Activated CD8-positive, alpha-beta memory T cell treated with anti-CD3 and anti-CD28 coated beads, Interleukin-2, amount 50 U/mL, for 24 hours (primary cell): ENCODE results near the gene MTHFD2.

Experiments
- DNase-seq: peaks from one replicate; pipeline ENCODE4 v3.0.0-alpha.2; 2020; ENCODE audit errors: extremely low read depth

Gene MTHFD2

DNA sequence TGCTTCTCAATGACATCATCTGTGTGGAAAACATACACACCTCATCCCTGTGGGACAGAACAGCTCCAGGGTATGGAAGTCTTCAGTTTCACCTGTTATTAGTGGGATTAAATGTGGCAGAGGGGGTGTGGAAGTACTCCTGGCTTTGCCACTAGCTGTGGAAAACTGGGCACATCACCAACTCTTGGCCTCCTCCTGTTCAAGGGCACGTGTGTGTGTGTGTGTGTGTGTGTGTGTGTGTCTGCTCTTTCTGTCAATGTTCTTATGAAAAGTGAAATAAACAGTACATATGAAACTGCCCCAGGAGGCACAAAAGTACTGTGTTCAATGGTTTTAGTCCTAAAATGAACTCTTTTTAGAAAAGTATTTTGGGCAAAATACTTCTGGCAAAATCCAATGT, 65.9 kb downstream of the MTHFD2 start:
- no peak for DNase-seq

DNA sequence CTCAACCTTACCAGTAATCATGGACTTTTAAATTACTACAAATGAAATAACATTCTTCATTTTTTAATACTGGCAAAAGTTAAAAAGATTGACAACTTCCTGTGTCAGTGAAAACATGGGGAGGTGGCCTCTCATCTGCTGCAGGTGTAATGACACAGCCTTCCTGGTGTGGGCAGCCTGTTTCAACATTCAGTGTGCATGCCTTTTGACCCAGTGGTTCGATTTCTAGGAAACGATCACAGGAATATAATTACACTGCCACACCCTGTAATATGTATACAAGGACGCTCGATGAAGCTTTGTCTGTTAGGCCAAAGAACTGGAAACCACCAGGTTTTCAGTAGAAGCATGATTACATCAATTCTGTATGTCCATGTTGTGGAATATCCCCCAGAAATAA, 68.7 kb downstream of the MTHFD2 start:
- no peak for DNase-seq
